Measurements from ENCODE around the gene CTU1. TPM values are rescaled to one million over a fixed set of nuclear protein-coding genes. Genes with fewer than 3 reads are reported as not detected.

Gene CTU1
- total RNA-seq, 1 donor from 2014 or later, result 5.3 TPM

DNA sequence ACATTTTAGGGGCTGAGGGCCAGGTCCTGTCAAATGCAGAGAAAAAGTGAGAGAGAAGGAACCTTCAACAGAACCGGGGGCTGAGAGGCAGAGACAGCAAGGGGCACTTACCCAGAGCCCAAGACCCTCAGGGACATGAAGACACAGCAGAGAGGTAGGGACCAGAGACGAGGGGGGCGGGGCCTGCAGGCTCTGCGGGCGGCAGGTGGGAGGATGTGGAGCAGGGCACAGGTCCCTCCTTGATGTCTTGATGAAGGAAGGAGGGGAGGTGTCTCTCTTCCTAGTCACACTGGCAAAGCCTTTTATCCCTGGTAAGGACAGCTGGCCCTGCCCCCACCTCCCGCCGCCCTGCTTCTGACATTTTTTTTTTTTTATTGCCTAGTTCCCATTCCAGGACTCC is 25.6 kb downstream of the CTU1 start, which contains the start of gene KLK14:
Gene KLK14 (minus strand): TSS at position 277 of the 400 bp plus-strand sequence. CDS start 273 bp downstream, at position 4.
- no peak for DNase-seq (ENCODE audit: low spot score)

DNA sequence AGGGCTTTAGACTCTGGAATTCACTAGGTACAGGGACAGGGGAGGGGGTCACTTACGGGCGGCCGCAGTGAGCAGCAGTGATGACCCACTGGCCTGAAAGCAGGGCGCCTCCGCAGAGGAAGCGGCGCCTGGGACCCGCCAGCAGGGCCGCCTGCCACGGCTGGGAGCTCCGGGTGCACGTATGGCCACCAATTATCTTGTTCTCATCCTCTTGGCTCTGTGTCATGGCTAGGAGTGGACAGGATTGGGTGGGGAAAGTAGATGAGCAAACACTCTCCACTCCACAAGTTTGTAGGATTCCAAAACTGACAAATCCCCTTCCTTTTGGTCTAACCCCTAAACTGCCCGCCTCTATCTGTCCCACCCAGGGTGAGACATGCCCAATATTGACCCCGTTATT is 26.7 kb downstream of the CTU1 start:
- no peak for DNase-seq (ENCODE audit: low spot score)

DNA sequence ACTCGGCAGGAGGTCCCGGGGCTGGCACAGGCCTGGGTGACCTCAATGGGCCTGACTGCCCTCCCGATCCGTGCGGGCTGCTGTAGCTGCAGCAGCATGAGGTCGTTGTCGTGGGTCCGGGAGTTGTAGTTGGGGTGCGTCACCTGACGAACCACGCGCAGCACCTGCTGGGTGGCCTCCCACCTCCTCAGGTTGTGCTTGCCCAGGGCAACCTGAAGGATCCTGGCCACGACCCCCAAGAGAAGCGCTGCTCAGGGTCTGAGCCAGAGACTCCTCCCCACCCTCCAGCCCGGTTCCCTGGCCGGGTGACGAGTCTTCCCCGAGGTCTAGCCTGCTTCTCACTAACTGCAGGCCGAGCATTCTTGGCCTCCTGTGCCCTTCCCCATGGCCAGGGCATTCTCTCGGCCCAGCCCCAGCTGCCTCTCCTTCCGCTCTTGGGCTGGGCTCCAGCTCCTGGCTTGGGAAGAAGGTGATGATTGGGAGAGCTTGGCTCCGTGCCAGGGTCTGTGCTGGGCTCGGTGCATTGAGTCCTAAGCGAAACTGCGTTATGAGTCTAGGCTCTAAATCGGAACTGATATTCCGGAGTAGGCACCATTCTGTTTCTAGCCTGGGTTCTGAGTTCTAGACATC is 28.6 kb downstream of the CTU1 start:
- DNase-seq (ENCODE audit: low spot score), result no peak

DNA sequence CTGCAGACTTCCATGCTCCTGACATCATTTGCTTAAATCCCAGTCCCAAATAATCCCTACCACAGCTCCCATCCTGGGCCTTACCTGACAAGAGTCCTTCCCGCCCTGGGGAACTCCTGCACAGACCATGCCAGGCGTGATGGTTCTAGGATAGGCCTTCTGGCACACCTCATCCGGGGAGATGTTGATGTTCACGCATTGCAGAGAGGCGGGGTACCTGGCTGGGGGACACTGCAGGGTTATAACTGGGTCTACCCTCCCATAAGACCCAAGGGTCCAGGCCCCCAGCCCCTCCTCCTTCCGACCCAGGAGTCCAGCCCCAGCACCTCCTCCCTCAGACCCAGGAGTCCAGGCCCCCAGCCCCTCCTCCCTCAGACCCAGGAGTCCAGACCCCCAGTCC is 29.5 kb downstream of the CTU1 start:
- no peak for DNase-seq (ENCODE audit: low spot score)

DNA sequence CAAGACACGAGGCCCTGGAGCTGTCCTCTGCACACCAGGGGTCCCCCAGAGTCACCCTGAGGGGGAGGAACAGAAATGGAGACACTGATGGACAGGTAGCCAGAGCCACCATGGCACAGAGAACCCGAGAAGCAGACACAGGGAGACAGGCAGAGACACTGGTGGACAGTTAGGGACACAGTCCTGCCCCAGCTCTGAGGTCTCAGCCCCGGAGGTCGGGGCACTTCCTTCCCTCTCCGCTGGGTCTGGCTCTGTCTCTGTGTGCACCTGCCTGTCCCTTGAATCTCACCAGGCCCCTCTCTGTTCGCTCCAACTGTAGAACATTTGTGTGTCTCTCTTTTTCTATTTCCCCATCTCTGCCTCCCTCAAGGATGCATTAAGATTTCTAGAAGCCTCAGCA is 30.1 kb downstream of the CTU1 start:
- no peak for DNase-seq (ENCODE audit: low spot score)

DNA sequence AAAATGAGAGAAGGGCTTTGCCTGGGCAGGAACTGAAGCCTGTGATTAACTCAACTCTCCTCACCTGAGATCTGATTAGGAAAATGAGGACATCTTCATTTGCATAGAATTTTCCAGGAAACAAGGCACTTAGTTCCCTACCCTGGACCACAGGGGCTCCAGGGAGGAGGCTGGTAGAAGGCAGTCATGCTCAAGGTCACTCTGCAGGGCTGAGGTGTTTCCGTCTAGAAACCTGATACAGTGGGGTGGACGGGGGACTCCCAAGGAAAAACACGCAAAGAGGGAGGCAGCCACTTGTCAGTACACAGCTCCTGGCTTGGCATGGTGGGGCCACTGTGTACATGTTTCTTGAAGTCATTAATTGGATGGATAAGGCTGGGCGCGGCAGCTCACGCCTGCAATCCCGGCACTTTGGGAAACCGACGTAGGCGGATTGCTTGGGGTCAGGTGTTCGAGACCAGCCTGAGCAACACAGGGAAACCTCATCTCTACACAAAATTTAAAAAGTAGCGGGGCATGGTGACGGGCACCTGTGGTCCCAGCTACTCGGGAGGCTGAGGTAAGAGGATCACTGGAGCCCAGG is 31.5 kb downstream of the CTU1 start:
- DNase-seq (ENCODE audit: low spot score), result no peak

DNA sequence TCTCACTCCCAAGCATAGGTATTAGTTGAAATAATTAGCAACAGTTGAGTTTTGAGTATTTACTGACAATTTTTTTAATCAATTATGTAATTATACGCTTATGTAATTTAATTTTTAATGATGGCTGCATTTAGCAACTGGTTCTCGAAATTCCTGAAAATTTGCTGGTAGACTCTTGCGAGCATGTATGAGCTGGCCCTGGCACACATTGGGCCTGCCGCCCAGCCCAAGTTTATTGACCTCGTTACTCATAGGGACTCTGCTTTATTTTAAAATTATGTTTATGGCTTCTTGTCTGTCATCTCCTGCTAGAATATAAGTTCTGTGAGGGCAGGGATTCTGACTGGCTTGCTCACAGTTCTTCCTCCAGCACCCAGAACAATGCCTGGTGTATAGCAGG is 32.2 kb downstream of the CTU1 start:
- DNase-seq (ENCODE audit: low spot score), result no peak

DNA sequence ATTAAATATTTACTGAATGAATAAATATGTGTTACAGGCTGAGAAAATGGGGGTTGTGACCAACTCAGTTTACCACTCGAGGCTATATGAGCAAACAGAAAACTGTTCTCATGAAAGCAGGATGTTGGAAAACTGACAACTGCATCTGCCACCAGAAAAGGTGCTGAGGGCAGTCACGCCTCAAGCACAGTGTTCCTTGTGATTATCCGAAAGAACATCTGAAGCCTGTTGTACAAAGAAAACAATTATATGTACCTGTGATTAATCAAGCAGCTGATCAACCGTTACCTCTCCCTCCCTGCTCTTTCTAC is 37.2 kb downstream of the CTU1 start:
- DNase-seq (ENCODE audit: low spot score), result no peak

DNA sequence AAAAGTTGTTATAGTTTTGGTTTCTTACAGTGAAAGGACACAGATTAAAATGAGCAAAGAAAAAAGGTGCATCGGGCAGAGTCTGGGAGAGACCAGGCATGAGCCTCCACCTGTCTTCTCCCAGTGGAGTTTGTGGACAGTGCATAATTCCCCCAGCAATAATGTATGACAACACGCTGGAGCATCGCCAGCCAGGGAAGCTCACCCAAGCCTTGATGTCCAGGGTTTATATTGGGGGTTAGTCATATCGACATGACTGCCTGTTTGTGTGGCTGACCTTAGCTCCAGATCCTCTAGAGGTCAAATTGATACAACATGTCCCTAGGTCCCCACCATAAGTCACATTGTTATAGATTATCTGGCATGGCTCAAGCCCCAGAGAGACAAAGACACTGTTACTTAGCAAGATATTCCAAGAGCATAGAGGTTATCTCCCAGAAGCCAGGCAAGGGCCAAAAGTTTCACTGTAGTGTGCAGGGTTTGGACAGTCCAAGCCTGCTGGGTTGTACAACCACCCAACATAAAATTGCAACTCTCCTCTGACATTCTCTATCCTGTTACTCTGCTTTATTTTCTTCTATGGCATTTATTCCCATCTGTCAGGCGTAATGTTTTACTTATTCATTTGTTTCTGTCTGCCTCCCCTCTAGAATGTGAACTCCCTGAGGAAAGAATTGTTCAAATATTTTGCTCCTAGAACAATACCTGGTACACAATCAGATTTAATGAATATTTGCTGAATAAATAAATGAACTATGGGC is 37.7 kb downstream of the CTU1 start:
- DNase-seq (ENCODE audit: low spot score), result no peak

DNA sequence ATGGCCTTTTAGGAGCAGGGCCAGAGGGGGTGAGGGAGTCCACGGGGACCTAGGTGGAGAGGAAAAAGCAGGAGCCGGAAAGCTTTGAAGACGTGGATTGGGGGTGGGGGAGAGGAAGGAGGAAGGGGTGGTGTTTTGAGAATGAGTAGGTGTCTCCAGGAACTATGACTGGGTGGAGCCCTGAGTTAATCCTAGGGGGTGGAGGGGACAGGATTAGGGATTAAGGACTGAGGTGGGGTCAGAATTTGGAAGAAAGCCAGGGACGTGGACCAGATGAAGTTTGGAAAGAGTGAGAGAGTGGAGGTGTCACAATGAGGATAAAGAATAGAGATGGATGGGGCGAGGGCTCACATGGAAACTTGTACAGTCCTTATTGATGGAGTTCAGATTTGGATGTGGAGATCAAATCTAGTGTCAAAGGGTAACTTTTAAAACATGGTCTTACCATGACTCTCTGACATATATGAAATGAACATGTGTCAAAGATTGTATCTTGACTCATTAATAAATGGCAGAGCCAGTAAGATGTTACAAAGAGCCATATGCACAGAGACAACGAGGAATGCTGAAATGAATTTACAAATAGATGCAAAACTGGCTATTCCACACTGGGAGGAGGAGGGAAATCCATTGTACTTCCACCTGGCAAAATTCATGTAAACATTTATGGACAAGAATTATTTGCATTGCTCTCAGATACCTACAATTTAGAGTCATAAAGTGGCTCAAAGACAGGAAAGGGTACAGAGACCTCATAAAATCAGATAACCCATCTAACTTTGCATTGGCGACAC is 41.6 kb downstream of the CTU1 start:
- no peak for DNase-seq (ENCODE audit: low spot score)

DNA sequence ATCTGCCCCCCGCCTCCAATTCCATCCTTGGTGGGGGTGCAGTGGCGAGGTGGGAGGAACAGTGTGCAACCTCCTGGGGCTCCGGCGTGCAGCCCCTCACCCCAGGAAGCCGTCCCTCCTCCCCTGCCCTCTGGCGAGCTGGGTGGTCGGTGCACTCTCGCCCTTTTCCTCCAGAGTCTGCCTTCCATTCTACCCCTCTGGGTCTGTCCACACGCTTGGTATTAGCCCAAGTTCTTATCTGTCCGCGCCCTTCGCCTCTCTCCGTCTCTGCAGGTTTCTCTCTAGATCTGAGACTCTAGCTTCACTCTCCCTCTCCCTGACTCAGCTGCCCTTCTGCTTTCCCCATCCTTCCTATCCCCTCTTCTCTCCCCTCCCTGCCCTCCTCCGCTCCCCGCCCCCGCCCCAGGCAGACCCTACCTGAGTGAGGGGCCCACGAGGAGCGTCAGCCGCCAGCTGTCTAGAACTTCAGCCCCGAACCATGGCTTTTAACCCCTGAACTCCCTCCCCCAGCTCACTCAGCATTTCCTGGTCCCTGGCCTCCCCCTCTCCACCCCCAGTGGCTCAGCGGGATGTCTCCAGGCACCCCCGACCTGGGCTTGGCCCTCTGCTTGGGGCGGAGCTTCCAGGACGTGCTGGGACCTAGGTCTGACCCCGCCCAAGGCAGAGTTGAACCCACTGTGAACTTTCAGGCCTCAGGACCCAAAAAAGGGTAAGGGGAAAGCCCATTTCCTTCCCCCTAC is 42.8 kb downstream of the CTU1 start:
- no peak for DNase-seq (ENCODE audit: low spot score)

DNA sequence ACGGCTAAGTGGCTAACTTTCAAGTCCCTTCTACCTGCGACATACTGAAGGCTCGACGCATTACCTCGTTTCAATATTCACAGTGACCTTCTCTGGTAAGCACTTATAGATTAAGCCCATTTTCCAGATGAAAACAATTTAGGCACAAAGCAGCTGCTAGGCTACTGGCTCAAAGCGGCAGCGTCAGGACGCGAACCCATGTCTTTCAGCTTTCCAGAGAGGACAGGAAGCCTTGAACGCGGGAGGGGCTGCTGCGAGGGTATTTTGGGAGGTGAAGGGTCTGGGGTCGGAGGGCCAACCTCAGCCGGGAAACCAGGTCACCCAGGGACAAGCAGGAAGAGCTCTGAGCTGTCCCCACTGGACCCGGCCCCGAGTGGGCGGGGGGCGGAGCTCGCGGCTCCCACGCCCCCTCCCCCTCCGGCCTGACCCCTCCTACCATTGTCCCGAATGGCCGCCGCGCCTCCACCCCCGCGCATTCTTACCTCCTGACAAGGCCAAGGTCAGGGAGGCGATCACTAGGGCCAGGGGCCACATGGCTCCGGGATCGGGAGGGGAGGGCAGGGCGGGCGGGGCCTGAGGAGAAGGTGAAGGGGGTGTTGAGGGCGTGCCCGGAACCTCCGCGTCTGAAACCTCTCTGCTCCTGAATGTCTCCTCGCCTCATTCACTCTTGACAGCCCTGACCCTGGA is 43.5 kb downstream of the CTU1 start, which contains the start of gene KLK13:
Gene KLK13 (minus strand): TSS at position 559 of the 687 bp plus-strand sequence. CDS start 25 bp downstream, at position 534.
- DNase-seq (ENCODE audit: low spot score), result no peak

DNA sequence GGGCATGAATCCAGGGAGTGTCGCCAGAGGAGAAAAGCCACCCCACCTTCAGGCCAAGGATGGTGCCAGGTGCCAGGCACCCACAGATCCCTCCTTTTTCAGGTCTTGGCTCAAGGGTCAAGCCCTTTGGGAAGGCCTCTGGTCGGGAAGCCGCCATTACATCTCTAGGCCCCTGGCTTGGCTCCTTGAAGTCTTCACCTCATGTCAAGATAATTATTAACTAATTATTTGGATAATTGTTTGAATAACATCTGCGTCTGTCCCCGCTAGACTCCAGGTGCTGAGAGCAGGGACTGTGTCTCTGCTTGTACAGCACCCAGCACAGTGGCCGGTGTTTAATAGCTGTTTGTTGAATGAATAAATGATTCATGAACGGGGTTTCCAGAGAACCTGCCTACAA is 44.5 kb downstream of the CTU1 start:
- DNase-seq (ENCODE audit: low spot score), result no peak

DNA sequence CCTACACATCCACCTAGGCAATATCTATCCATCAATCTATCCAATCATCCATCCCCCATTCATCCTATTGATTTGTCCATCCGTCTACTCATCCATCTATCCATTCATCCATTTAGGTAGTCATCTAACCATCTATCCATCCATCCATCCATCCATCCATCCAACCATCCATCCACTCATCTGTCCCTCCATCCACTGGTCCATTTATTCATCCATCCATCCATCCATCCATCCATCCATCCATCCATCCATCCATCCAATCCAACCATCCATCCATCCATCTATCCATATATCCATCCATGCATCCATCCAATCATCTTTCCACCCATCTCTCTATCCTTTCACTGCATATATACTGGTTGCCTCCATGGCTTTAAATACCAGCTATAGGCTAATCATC is 47.2 kb downstream of the CTU1 start:
- DNase-seq (ENCODE audit: low spot score), result no peak

DNA sequence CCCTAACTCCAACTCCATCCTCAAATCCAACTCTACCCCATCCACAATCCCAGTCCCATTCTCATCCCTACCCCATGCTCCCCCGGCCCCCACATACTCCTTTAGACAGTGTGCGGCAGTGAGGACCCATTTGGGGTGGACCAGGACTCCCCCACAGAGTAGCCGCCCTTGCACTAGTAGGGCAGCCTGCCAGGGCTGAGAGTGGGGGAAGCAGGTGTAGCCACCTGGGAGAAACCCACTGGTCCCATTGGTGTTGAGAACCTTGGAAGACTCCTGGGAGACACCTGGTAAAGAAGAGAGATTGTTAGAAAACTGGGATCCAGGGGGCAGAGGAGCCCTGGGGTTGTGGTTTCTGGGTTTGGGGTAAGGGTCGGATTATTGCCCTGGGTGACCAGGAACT is 47.9 kb downstream of the CTU1 start:
- DNase-seq (ENCODE audit: low spot score), result no peak

DNA sequence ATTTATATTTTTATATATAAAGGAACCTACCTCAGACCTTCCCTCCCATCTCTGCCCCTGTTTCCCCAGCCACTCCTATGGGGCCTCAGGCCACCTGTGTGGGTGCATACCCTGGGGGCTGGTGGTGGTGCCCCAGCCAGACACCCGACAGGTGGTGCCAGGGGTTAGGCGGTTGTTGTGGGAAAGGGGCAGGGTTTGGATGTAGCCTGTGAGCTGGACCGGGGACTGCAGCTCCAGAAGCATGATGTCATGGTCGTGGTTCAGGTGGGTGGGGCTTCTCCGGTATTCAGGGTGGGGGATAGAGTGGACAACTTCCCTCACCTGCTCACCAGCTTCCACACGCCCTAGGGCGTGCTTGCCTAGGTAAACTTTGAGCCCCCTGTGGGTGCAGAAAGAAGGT is 48.5 kb downstream of the CTU1 start:
- DNase-seq (ENCODE audit: low spot score), result no peak

DNA sequence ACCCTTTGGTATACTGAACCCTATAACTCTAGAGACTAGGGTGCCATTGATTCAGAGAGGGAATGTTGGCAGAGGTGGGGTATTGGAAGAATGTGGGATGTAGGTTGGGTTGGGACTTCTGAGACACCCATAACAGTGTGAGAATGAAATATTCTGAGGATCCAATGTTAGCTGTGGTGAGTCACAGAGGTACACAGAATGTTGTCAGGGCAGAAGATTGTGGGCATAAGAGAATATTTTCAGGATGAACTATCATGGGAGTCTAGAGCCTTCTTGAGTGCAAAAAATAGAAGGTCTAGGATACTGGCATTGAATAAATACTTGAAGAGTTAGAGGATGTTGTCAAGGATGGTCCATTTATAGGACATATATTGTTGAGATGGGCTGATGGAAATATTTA is 52.3 kb downstream of the CTU1 start:
- no peak for DNase-seq (ENCODE audit: low spot score)
